Smooth muscle cell (in vitro differentiated cells): ENCODE results near the gene DCLK1. TPM values are rescaled to one million over a fixed set of nuclear protein-coding genes. Genes with fewer than 3 reads are reported as not detected.

Experiments used
- DNase-seq: peaks from one replicate; lab custom pipeline; 2025; ENCODE audit not compliant: unreplicated experiment; lab: John Stamatoyannopoulos, UW
- H2AFZ ChIP-seq: fragments of 200-600 bp; sonication (generic); 2 replicates; pipeline ENCODE4 v1.6.0; 2016; ENCODE audit warnings: antibody characterized with exemption, low read depth, mild to moderate bottlenecking
- H3F3A ChIP-seq: fragments of 200-600 bp; sonication (generic); 2 replicates; pipeline ENCODE4 v1.6.0; 2017; ENCODE audit warnings: antibody characterized with exemption, low read depth
- H3K27ac ChIP-seq: fragments of 200-600 bp; sonication (generic); 2 replicates; pipeline ENCODE4 v1.5.1; 2016; ENCODE audit warnings: low read depth, mild to moderate bottlenecking
- H3K27me3 ChIP-seq: fragments of 200-600 bp; sonication (generic); 2 replicates; pipeline ENCODE4 v1.6.1; 2016; ENCODE audit warnings: low read depth, mild to moderate bottlenecking
- H3K36me3 ChIP-seq: fragments of 200-600 bp; sonication (generic); 2 replicates; pipeline ENCODE4 v1.5.1; 2016; ENCODE audit warnings: low read depth
- H3K4me1 ChIP-seq: fragments of 200-600 bp; sonication (generic); 2 replicates; pipeline ENCODE4 v1.5.1; 2016; ENCODE audit warnings: low read depth
- H3K4me2 ChIP-seq: fragments of 200-600 bp; sonication (generic); 2 replicates; pipeline ENCODE4 v1.6.0; 2016; ENCODE audit warnings: mild to moderate bottlenecking
- H3K4me3 ChIP-seq: fragments of 200-600 bp; sonication (generic); 2 replicates; pipeline ENCODE4 v1.5.1; 2016; ENCODE audit warnings: mild to moderate bottlenecking
- H3K79me2 ChIP-seq: fragments of 200-600 bp; sonication (generic); 2 replicates; pipeline ENCODE4 v1.6.0; 2016; ENCODE audit warnings: low read depth, mild to moderate bottlenecking
- H3K9ac ChIP-seq: fragments of 200-600 bp; sonication (generic); 2 replicates; pipeline ENCODE4 v1.6.0; 2016; ENCODE audit warnings: low read depth
- H3K9me3 ChIP-seq: fragments of 200-600 bp; sonication (generic); replicated peaks from 2 replicates; pipeline ENCODE4 v1.5.1; 2016; ENCODE audit warnings: low read depth
- H4K20me1 ChIP-seq: fragments of 200-600 bp; sonication (generic); 2 replicates; pipeline ENCODE4 v1.6.0; 2016; ENCODE audit warnings: low read depth
- CTCF ChIP-seq: fragments of 200-600 bp; sonication (generic); IDR thresholded peaks from 2 replicates; pipeline ENCODE4 v1.5.1; 2017; ENCODE audit warnings: borderline replicate concordance, mild to moderate bottlenecking, antibody characterized with exemption; ENCODE audit not compliant: insufficient read depth, poor library complexity, severe bottlenecking
- WGBS: methylation state at CpG from one replicate; pipeline ENCODE4 v1.1.7; 2016; ENCODE audit warnings: low lambda C conversion rate; 5-methylcytosine and 5-hydroxymethylcytosine counted together
- polyA plus RNA-seq: library from polyadenylated mRNA; unstranded; fragments of >200 nt; fragmentation: Nextera tagmentation; extraction: Ambion mirVana; gene quantifications from 2 replicates; pipeline ENCODE4 v1.2.1, GENCODE V29; 2016
- total RNA-seq: library from RNA; depleted of rRNA; stranded (reverse); fragments of >200 nt; gene quantifications from 2 replicates; pipeline ENCODE4 v1.2.3, GENCODE V29; 2014

The DCLK1 gene
- total and polyA plus RNA-seq, 2 experiments from 2014 or later = 0.72 TPM; not detected in 1

DNA sequence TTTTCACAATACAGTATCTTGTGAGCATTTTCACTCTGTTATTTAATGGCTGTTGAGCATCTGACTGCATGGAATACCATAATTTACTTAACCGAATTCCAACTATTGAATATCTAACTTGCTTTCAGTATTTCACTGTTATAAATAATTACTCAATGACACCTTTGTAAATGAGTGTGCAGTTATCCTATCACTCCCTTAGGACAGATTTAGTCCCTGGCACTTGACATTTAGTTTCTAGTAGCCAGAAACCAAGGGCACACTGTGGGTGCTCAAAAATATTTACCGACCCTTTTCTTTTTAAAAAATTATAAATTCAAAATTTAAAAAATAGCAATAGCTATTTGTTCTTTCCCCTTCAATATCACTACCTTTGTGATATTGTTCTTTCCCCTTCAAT, 258.8 kb downstream of the DCLK1 start:
- TF ChIP-seq CTCF = no peak
- H3K36me3 ChIP-seq = no peaks in the 10 kb centered on the region
- no peak overlapping the region for H2AFZ ChIP-seq
- H3K4me2 ChIP-seq = no peak overlapping the region
- H3K9ac ChIP-seq = no peak overlapping the region
- H3K27ac ChIP-seq = no peak overlapping the region
- H3K27me3 ChIP-seq = no peaks in the 10 kb centered on the region
- no peaks in the 10 kb centered on the region for H3K9me3 ChIP-seq
- no peak for DNase-seq
- no peaks in the 10 kb centered on the region for H3K4me1 ChIP-seq
- 92% methylated on average over 2 of the region's 2 CpGs for WGBS
- no peak overlapping the region for H3K4me3 ChIP-seq
- no peaks in the 10 kb centered on the region for H3F3A ChIP-seq
- H4K20me1 ChIP-seq = no peaks in the 10 kb centered on the region
- no peaks in the 10 kb centered on the region for H3K79me2 ChIP-seq

- no peak overlapping the region for H3K4me2 ChIP-seq
- no peaks in the 10 kb centered on the region for H4K20me1 ChIP-seq
- no peaks in the 10 kb centered on the region for H3K4me1 ChIP-seq
- no peak overlapping the region for H3K4me3 ChIP-seq
- no peaks in the 10 kb centered on the region for H3F3A ChIP-seq
- no peak for TF ChIP-seq CTCF
- H3K79me2 ChIP-seq = no peaks in the 10 kb centered on the region
- H2AFZ ChIP-seq = no peak overlapping the region
- no peaks in the 10 kb centered on the region for H3K36me3 ChIP-seq
- H3K9me3 ChIP-seq = no peaks in the 10 kb centered on the region
- no peak overlapping the region for H3K9ac ChIP-seq
- no peaks in the 10 kb centered on the region for H3K27me3 ChIP-seq
- no peak overlapping the region for H3K27ac ChIP-seq
- WGBS = 83% methylated on average over 2 of the region's 2 CpGs
- no peak for DNase-seq
Measured at GRCh38 chr13:35871561-35871960, 259.6 kb downstream of the DCLK1 start.

- Histone ChIP-seq H3F3A (no peaks in the 10 kb centered on the region), H3K36me3 (no peaks in the 10 kb centered on the region), H3K4me2 (no peak overlapping the region), H3K9ac (no peak overlapping the region), H4K20me1 (no peaks in the 10 kb centered on the region), H3K27ac (no peak overlapping the region), H2AFZ (no peak overlapping the region), H3K4me3 (no peak overlapping the region), H3K79me2 (no peaks in the 10 kb centered on the region), H3K4me1 (no peaks in the 10 kb centered on the region), H3K9me3 (no peaks in the 10 kb centered on the region), H3K27me3 (no peaks in the 10 kb centered on the region)
- 84% methylated on average over 3 of the region's 3 CpGs for WGBS
- no peak for TF ChIP-seq CTCF
- DNase-seq = no peak
Measured at GRCh38 chr13:35866801-35867200, 264.4 kb downstream of the DCLK1 start.

DNA sequence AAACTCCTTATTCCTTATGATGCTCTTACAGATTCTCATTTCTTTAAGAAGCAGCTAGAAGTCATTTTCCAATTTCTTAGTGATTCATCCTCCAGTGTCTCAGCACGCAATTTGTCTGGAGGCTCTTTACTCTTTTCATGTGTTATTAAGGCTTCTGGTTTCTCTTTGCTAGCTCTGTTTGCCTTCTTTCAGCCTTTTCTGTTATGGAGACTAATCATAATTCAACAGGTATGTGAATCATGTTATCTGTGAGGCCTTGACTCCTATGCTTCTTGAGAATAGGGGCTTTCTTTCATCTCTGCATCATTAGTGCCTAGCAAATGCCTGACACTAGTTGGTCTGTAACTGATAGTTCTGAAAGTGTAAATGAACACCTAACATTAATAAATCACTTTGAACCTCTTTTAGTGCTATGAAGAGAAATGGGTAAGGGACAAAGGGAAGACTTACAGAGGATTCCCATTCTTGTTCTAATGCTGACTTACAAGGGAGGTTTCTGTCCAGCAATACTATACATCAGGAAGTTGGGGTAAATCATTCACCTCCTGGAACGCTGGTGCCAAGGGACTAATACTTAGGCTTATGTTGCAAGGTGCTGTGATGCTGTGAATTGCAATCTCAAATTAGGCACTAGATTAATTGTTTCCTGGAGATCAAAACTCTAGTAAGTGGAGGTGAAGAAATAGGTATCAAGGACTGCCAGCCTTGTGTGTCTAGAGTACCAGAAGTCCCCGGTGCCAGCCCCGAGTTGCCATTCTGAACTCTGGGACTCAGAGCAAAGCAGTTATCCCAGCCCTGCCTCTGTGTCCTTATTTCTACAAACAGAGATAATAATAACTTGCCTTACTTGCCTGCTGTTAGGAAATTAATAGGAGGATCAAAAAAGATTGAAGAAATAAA, 265.6 kb downstream of the DCLK1 start:
- Histone ChIP-seq H2AFZ (no peak overlapping the region), H4K20me1 (no peaks in the 10 kb centered on the region), H3K79me2 (no peaks in the 10 kb centered on the region), H3K36me3 (no peaks in the 10 kb centered on the region), H3K9me3 (no peaks in the 10 kb centered on the region), H3K4me3 (no peak overlapping the region), H3K27me3 (no peaks in the 10 kb centered on the region), H3K27ac (no peak overlapping the region), H3K4me1 (no peaks in the 10 kb centered on the region), H3F3A (no peaks in the 10 kb centered on the region), H3K9ac (no peak overlapping the region), H3K4me2 (no peak overlapping the region)
- 85% methylated on average over 4 of the region's 4 CpGs for WGBS
- no peak for TF ChIP-seq CTCF
- no peak for DNase-seq
